T-helper 2 cell treated with Interferon-gamma antibody and Interleukin-4, amounts not matched to agents 100 ng/mL and 5 ng/mL, for 36 hours (primary cell): ENCODE results near the gene RNF148. TPM values are rescaled to one million over a fixed set of nuclear protein-coding genes. Genes with fewer than 3 reads are reported as not detected.
"Not testable (repeated sequence)": the region's sequence is repeated elsewhere in the genome, so short reads cannot be mapped to it uniquely, and the experiment has no call there.

Experiments
- intact Hi-C: fragments of 100-400 bp; cut with micrococcal nuclease; formaldehyde crosslinking; loops from one replicate; pipeline ENCODE4 v1.15.1; 2023
- total RNA-seq: library from RNA; stranded (reverse); gene quantifications from 2 replicates; pipeline ENCODE4 v1.2.3, GENCODE V29; 2022

The RNF148 gene
- total RNA-seq, 1 donor from 2014 or later = not detected

DNA sequence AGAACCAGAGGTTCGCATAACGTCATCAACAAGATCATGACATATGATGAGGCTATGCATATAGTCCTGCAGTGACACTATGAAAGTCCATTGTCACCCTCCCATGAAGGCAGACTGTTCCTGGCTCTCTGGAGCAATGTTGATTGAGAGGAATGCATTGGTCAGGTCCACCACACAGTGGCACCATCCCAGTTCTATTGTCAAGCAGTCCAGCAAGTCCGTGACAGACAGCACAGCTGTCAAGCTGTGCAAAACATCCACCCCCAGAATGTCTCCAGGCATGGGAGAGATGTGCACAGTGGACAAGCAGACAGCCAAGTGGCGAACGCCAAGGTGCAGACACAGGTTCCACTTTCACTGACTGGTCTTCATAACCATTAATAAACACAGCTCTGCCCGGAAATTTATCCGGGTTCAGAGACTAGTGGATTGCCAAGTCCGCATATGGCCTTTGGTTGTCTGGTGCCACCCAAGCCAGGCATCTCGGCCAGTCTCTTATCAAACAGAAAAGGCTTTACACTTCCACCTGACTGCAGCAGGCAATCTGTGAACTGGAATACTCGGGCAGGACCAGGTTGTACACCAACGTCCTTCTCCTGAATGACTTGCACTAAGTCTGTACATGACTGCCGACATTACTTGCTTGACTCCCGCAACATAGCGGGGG lies 11.0 kb downstream of the RNF148 start:
- intact Hi-C loops = no loop called here

- intact Hi-C loops = no loop called here
These were observed 13.2 kb downstream of the RNF148 start for GRCh38 chr7:122689346-122690109.

DNA sequence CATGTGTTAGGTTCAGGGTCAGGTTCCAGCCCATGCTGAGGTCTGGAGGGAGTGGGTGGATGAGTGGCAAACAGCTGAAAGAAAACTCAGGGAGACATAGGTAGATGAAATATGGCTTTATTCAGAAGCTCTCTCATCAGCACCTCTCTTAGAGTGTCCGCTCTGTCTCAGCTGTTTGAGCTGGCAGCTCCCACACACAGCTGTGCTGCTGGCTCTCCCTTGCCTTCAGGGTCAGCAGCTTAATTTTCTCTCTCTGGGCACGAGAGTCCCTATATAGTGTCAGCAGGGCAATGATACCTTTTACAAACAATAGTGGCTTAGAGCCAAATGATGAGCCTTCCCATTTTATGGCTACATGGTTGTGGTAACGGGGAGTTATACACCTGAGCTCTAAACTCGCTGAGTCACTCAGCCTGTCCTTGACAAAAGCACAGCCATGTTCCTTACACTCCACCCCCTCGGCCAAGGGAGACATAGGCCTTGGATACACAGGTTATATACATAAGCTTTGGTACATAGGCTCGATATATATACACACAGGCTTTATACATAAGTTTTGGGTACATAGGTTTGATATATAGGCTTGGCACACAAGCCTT lies 14.2 kb downstream of the RNF148 start:
- intact Hi-C loops = no loop called here

GRCh38 chr7:122686360-122686878 lies 16.3 kb downstream of the RNF148 start:
- intact Hi-C loops = no loop called here

DNA sequence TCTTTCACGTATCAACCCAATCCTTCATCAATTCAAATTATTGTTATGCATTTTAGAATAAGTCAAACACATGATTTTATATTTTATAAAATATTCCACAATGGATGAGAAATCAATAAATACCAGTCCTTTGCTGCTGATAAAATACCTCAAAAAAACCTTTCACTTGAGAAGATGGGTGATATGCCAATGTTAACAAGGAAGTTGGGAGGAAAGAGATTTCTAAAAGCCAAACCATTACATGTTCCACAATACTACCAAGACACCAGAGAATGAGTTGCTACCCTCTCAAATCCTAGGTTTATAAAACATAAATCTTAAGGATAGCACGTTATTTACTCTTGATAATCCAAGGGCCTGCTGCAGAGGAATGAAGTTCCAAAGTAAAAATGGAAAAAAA lies 18.2 kb downstream of the RNF148 start:
- intact Hi-C loops = no loop called here

DNA sequence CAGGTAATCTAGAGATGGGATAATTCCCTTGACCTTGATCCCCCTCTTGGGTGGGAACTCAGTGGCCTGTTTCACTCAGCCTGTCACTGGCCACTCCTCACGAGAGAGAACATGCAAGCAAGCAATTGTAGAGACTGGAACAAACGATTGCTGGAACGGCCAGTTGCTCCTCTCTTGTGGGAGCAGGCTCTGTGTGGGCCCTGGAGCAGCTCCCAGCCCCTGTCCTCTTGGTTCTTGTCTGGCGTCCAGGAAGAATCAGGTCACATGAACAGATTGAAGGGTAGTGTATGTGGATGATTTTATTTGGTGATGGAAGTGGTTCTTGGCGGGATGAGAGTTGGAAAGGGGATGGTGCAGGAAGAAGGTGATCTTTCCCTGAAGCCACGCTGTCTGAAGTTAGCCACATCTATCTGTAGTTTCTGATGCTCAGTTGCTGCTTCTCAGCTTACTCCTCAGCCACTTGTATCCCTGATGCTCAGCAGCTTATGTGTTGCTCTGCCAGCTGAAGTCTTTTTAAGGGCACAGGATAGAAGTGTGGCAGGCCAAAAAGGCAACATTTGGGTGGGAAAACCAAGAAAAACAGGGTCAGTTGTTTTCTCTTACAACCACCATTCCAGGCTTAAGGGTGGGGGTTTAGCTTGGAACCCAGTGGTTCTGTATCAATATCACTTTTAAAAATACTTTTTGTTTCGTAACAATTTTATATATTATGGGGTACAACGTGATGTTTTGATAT lies 19.7 kb downstream of the RNF148 start:
- intact Hi-C loops = no loop called here

DNA sequence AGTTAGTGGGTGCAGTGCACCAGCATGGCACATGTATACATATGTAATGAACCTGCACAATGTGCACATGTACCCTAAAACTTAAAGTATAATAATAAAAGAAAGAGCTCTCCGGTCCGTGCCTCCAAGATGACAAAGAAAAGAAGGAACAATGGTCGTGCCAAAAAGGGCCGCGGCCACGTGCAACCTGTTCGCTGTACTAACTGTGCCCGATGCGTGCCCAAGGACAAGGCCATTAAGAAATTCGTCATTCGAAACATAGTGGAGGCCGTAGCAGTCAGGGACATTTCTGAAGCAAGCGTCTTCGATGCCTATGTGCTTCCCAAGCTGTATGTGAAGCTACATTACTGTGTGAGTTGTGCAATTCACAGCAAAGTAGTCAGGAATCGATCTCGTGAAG lies 21.5 kb downstream of the RNF148 start:
- intact Hi-C loops = not testable (repeated sequence)

- intact Hi-C loops = no loop called here
These were observed 22.9 kb downstream of the RNF148 start for GRCh38 chr7:122679813-122680212.

DNA sequence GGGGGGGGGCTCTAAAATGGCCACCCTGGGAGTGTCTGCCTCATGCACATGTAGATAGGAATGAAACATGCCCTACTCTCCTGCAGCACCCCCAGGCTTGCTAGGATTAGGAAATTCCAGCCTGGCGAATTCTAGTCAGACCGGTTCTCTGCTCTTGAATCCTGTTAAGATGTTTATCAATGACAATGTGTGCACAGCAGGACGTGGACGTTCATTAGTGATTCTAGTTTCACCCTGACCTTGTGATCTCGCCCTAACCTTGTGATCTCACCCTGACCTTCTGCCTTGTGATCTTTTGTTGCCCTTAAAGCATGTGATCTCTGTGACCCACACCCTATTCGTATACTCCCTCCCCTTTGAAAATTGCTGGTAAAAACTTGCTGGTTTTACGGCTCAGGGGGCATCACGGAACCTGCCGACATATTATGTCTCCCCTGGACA lies 23.4 kb downstream of the RNF148 start:
- intact Hi-C loops = not testable (repeated sequence)

GRCh38 chr7:122677149-122677548 lies 25.6 kb downstream of the RNF148 start:
- intact Hi-C loops = no loop called here

GRCh38 chr7:122676466-122676865 lies 26.3 kb downstream of the RNF148 start:
- intact Hi-C loops = no loop called here

GRCh38 chr7:122675621-122676020 lies 27.1 kb downstream of the RNF148 start:
- intact Hi-C loops = no loop called here

DNA sequence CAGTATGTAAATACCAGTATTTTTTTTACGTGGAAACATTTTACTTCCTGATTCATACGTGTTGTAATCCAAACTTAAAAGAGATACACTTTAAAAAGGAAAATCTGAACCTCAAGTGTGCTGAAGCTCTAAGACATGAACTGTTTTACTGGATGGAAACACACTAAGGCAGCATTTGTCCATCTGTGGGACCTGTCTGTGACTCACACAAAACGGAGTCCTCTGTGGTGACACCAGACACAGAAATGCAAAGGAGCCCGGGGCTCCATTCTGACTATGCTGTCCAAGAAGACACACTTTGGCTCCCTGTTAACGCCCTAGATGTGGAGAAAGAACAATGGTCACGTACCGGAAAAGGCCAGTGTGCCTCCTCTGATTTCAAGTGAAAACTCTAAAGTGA lies 27.7 kb downstream of the RNF148 start:
- intact Hi-C loops = no loop called here

DNA sequence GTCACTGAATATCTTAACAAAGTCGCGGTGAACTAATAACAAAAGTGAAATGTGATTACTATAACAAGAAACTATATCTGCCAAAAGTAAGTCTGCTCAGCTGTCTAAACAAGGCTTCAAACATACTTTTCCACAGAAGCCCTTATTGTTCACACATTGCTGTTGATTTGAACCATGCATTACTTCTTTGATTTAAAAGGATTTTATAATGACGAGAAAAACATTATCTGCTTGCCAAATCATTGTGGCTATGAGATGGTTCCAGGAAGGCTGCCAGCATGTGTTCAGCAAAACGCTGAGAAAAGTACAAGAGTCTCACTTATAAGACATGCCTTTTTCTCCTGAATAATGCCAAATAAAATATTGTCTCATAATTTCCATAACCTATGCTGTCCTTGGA lies 28.2 kb downstream of the RNF148 start:
- intact Hi-C loops = no loop called here

DNA sequence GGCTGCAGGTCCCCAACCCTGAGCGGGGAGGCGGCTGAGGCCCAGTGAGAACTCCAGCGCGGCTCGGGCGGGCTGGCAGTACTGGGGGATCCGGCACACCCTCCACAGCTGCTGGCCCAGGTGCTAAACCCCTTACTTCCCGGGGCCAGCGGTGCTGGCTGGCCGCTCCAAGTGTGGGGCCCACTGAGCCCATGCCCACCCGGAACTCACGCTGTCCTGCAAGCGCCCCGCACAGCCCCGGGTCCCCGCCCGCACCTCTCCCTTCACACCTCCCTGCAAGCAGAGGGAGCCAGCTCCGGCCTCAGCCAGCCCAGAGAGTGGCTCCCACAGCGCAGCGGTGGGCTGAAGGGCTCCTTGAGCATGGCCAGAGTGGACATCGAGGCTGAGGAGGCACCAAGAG lies 28.8 kb downstream of the RNF148 start:
- intact Hi-C loops = no loop called here

DNA sequence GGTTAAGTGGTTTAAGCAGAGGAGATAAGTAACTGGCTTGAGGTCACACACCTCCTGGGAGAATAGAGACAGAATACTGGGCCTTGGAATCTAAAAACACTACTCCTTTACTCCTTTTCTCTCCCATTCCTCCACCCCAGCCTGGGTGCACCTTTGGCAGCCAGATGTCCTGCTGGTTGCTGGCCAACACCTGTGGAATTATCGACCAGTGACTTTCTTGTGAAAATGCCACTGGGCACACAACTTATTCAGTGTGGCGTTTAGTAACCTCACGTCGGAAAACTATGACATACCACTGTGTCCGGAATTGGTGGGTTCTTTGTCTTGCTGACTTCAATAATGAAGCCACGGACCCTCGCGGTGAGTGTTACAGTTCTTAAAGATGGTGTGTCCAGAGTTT lies 30.2 kb downstream of the RNF148 start:
- intact Hi-C loops = no loop called here

- intact Hi-C loops = no loop called here
These were observed 39.0 kb downstream of the RNF148 start for GRCh38 chr7:122663733-122664132.

- intact Hi-C loops = no loop called here
These were observed 43.9 kb downstream of the RNF148 start for GRCh38 chr7:122658856-122659255.

DNA sequence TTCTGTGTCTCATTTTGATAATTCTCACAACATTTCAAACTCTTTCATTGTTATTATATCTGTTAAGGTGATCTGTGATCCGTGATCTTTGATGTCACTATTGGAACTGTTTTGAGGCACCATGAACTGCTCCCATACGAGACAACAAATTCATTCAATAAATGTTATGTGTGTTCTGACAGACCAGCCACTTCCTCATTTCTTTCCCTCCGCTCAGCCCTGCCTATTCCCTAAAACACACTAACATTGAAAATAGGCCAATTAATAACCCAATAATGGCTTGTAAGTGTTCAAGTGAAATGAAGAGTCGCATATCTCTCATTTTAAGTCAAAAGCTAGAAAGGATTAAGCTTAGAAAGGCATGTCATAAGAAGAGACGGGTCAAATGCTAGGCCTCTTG lies 49.0 kb downstream of the RNF148 start:
- intact Hi-C loops = no loop called here

DNA sequence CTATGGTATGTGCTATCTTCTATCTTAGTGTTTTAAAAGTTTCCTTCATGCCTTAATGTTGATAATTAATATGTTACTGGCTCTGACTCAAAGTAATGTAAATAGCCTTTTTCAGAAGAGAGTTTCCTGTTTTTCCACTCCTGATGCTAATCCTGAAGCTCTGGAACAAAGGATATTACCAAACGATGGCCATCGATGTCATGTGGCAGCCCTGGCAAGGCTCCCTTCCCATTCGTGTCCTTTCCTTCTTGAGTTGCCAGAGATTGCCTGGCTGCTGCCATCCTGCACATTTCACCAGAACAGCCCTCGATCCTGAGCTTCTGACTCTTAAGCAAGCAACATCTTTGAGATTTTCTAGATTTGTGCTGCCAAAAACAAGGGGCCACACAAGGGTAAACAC lies 49.8 kb downstream of the RNF148 start:
- intact Hi-C loops = no loop called here
